HCT116 (cell line): Measurements from ENCODE around the gene XPC. TPM values are rescaled to one million over a fixed set of nuclear protein-coding genes. Genes with fewer than 3 reads are reported as not detected.

Experiments used
- ATAC-seq: fragments of 200-7000 bp; cut with Tn5 transposase; 2 replicates; pipeline ENCODE4 v1.9.1; 2020; ENCODE audit warnings: mild to moderate bottlenecking, moderate library complexity
- BruUV-seq: library from RNA; stranded (reverse); fragments of 400-500 nt; replicated peaks from 2 replicates; lab custom pipeline; 2021; lab: Mats Ljungman, UMichigan
- CTCF ChIA-PET: fragments of 300-600 bp; sonication (Branson Sonifier 250); formaldehyde crosslinking; loops from one replicate; lab custom pipeline; 2021; ENCODE audit warnings: antibody characterized with exemption; lab: Charles Lee
- POLR2A ChIA-PET: fragments of 300-600, 350-600 bp; sonication (Branson Sonifier 250); formaldehyde crosslinking; loops from one replicate; lab custom pipeline; 2021; ENCODE audit warnings: antibody characterized with exemption; lab: Charles Lee
- RAD21 ChIA-PET, 2 experiments: fragments of 300-600 bp; sonication (Branson Sonifier 250); formaldehyde crosslinking; loops; one replicate each; lab custom pipeline; 2023; ENCODE audit warnings: low total read pairs in 2 of 2; ENCODE audit not compliant: uncharacterized antibody in 2 of 2, unreplicated experiment in 2 of 2, low non-redundant PET in 1 of 2; lab: Charles Lee
- DNase-seq: peaks from one replicate; pipeline ENCODE4 v3.0.0-alpha.2; 2010; ENCODE audit warnings: low read depth, low spot score
- H2AFZ ChIP-seq: fragments of 200-600 bp; shearing (Covaris generic), sonication (generic); 2 replicates; pipeline ENCODE4 v1.6.1; 2017; ENCODE audit warnings: low read depth, mixed run types, mixed read lengths, antibody characterized with exemption, low read length; ENCODE audit not compliant: poor library complexity, severe bottlenecking
- H3K27ac ChIP-seq: 2 replicates; pipeline ENCODE4 v1.5.1; 2012; ENCODE audit warnings: low read depth, low read length
- H3K27me3 ChIP-seq: fragments of 200-600 bp; sonication (generic); 2 replicates; pipeline ENCODE4 v1.6.1; 2016; ENCODE audit warnings: mixed run types, low read length, mixed read lengths; ENCODE audit not compliant: insufficient read depth
- H3K36me3 ChIP-seq, 2 experiments: fragments of 200-500 bp in 1 of 2; fragments of 200-600 bp in 1 of 2; sonication (Bioruptor generic) in 1 of 2; sonication (generic) in 1 of 2; 2 replicates each; pipeline versions ENCODE4 v1.5.1 to v1.6.1; 2014 to 2016; ENCODE audit warnings: low read length in 2 of 2, inconsistent platforms in 1 of 2, mixed read lengths in 1 of 2, mixed run types in 1 of 2; ENCODE audit not compliant: insufficient read depth in 2 of 2, control insufficient read depth in 1 of 2
- H3K4me1 ChIP-seq, 2 experiments: fragments of 200-600 bp in 1 of 2; sonication (generic) in 1 of 2; 2 replicates each; pipeline versions ENCODE4 v1.5.1 to v1.6.1; 2012 to 2017; ENCODE audit warnings: low read length in 2 of 2, inconsistent platforms in 1 of 2, mild to moderate bottlenecking in 1 of 2, mixed read lengths in 1 of 2, mixed run types in 1 of 2, moderate library complexity in 1 of 2; ENCODE audit not compliant: insufficient read depth in 2 of 2, control insufficient read depth in 1 of 2
- H3K4me2 ChIP-seq: fragments of 200-600 bp; sonication (generic); 2 replicates; pipeline ENCODE4 v1.6.1; 2017; ENCODE audit warnings: mixed run types, low read length, mixed read lengths
- H3K4me3 ChIP-seq, 2 experiments: fragments of 200-600 bp in 1 of 2; sonication (generic) in 1 of 2; replicated peaks in 1 of 2; 2 replicates each; pipeline ENCODE4 v1.5.1; 2011 to 2016; ENCODE audit warnings: low read length in 2 of 2, control low read depth in 1 of 2, low read depth in 1 of 2, mild to moderate bottlenecking in 1 of 2, mixed read lengths in 1 of 2, mixed run types in 1 of 2
- H3K79me2 ChIP-seq: fragments of 200-600 bp; sonication (generic); 2 replicates; pipeline ENCODE4 v1.6.1; 2017; ENCODE audit warnings: mild to moderate bottlenecking, mixed run types, low read length, moderate library complexity, mixed read lengths; ENCODE audit not compliant: insufficient read depth
- H3K9ac ChIP-seq: fragments of 200-600 bp; sonication (generic); 2 replicates; pipeline ENCODE4 v1.6.1; 2016; ENCODE audit warnings: low read length, mixed read lengths
- H3K9me2 ChIP-seq: fragments of 200-600 bp; sonication (generic), shearing (Covaris generic); 2 replicates; pipeline ENCODE4 v1.6.1; 2017; ENCODE audit warnings: mixed run types, mild to moderate bottlenecking, moderate library complexity; ENCODE audit not compliant: insufficient read depth
- H3K9me3 ChIP-seq, 2 experiments: fragments of 200-500 bp in 1 of 2; fragments of 200-600 bp in 1 of 2; sonication (Bioruptor generic) in 1 of 2; sonication (generic) in 1 of 2; 2 replicates each; pipeline ENCODE4 v1.6.1; 2014 to 2017; ENCODE audit warnings: low read length in 2 of 2, mixed read lengths in 2 of 2, inconsistent platforms in 1 of 2, low read depth in 1 of 2, mild to moderate bottlenecking in 1 of 2, mixed run types in 1 of 2, moderate library complexity in 1 of 2; ENCODE audit not compliant: control insufficient read depth in 1 of 2, insufficient read depth in 1 of 2
- H4K20me1 ChIP-seq: fragments of 200-600 bp; sonication (generic), shearing (Covaris generic); 2 replicates; pipeline ENCODE4 v1.6.1; 2017; ENCODE audit warnings: mixed run types, mild to moderate bottlenecking, moderate library complexity; ENCODE audit not compliant: insufficient read depth
- ATF3 ChIP-seq: IDR thresholded peaks from 2 replicates; pipeline ENCODE4 v1.6.1; 2012
- EGR1 ChIP-seq: IDR thresholded peaks from 2 replicates; pipeline ENCODE4 v1.6.1; 2012; ENCODE audit warnings: low read depth
- EZH2phosphoT487 ChIP-seq: fragments of 200-600 bp; IDR thresholded peaks from 2 replicates; pipeline ENCODE4 v1.6.1; 2018; ENCODE audit warnings: antibody characterized with exemption, borderline replicate concordance
- FOSL1 ChIP-seq: IDR thresholded peaks from 2 replicates; pipeline ENCODE4 v1.6.1; 2012; ENCODE audit warnings: low read depth
- POLR2AphosphoS5 ChIP-seq: IDR thresholded peaks from 2 replicates; pipeline ENCODE4 v1.6.1; 2011; ENCODE audit warnings: mild to moderate bottlenecking, low read depth, low read length, moderate library complexity
- RAD21 ChIP-seq: IDR thresholded peaks from 2 replicates; pipeline ENCODE4 v1.6.1; 2012; ENCODE audit warnings: low read depth, mild to moderate bottlenecking
- REST ChIP-seq: IDR thresholded peaks from 2 replicates; pipeline ENCODE4 v1.6.1; 2012; ENCODE audit warnings: low read depth
- SP1 ChIP-seq: IDR thresholded peaks from 2 replicates; pipeline ENCODE4 v1.6.1; 2012; ENCODE audit warnings: low read depth
- TCF7L2 ChIP-seq: IDR thresholded peaks from 2 replicates; pipeline ENCODE4 v1.7.0; 2011; ENCODE audit warnings: borderline replicate concordance, inconsistent platforms; ENCODE audit not compliant: insufficient read depth, insufficient read length; ENCODE audit errors: extremely low read depth
- YY1 ChIP-seq: IDR thresholded peaks from 2 replicates; pipeline ENCODE4 v1.6.1; 2011; ENCODE audit warnings: low read length, low read depth, moderate library complexity, mild to moderate bottlenecking; ENCODE audit not compliant: insufficient replicate concordance; ENCODE audit errors: extremely low read depth
- intact Hi-C: fragments of 100-400 bp; cut with micrococcal nuclease; formaldehyde crosslinking; loops from 2 replicates; pipeline ENCODE4 v1.10.0; 2022
- total RNA-seq: library from RNA; stranded (reverse); gene quantifications from one replicate; pipeline ENCODE4 v1.2.1, GENCODE V29; 2021; ENCODE audit not compliant: unreplicated experiment
- TF ChIP-seq, protein P1 (sequence below): IDR thresholded peaks from 2 replicates; pipeline ENCODE4 v1.6.1; 2012

XPC gene
- total RNA-seq, 1 experiment from 2014 or later, result 29.5 TPM

DNA sequence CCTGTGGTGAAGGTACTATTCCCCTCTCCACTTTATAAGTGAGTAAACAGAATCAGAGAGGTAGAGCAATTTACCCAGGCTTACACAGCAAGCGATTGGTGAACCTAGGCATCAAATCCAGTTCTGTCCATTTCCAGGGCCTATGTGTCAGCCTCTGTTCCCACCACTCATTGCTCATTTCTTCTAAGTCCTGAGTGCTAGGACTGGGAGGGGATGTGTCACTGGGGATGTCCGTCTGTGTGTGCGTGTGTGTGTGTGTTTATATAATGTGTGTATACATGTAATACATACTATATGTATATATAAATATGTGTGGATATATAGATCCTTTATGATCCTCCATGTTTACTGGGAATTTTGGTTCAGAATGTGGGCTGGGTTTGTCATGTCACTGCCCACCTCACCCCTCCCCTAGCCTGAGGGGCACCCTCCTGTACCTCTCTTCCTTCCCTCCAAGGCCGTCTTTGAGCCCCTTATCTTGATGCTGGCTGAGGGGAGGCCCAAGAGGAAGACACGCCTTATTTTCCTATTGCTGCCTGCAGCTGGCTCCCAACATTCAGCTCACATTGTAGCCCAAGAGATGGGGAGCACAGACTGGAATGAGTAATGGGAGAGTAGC is 51.4 kb downstream of the XPC start:
- DNase-seq (no peak), ATAC-seq (no peak)
- ChIA-PET CTCF (no interaction called here), RAD21 (no interaction called here), POLR2A (no interaction called here)
- H3K79me2 ChIP-seq, result peaks cover 74% of the 10 kb centered on the region
- TF ChIP-seq SP1, result no peak
- TF ChIP-seq EGR1, result no peak
- TF ChIP-seq YY1, result no peak
- TF ChIP-seq TCF7L2, result no peak
- no peak for TF ChIP-seq ATF3
- no peak for TF ChIP-seq FOSL1
- TF ChIP-seq REST, result no peak
- no peak for TF ChIP-seq RAD21
- TF ChIP-seq, protein P1, sequence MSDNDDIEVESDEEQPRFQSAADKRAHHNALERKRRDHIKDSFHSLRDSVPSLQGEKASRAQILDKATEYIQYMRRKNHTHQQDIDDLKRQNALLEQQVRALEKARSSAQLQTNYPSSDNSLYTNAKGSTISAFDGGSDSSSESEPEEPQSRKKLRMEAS, result no peak
- TF ChIP-seq EZH2phosphoT487, result no peak
- no peak for TF ChIP-seq POLR2AphosphoS5
- no peaks in the 10 kb centered on the region for H3K27me3 ChIP-seq
- peak overlapping the region; percentile 87; the same call in 1 of the 2 replicates for H3K27ac ChIP-seq
- H3K4me3 ChIP-seq, result no peak overlapping the region
- peaks cover 12 to 28% of the 10 kb centered on the region in 2 experiments; a peak in 3 of 4 replicates for H3K36me3 ChIP-seq
- H2AFZ ChIP-seq, result no peak overlapping the region
- H3K4me2 ChIP-seq, result peak overlapping the region; percentile 97
- 0 out of 2 replicates have a peak overlapping the region, but pooled peaks have one; percentile 92 for H3K9ac ChIP-seq
- BruUV-seq, result no TSS peak
- peaks cover 8 to 20% of the 10 kb centered on the region in 2 experiments; a peak in 3 of 4 replicates for H3K4me1 ChIP-seq
- no peaks in the 10 kb centered on the region for H3K9me3 ChIP-seq
- intact Hi-C loops, result loop anchor here (5.0 to 10.0 kb wide), 3 partner anchors 50 to 472 kb away; partner anchors contain the start of genes LSM3 and XPC
- H3K9me2 ChIP-seq, result no peaks in the 10 kb centered on the region
- no peaks in the 10 kb centered on the region; the same call in 1 of the 2 replicates for H4K20me1 ChIP-seq
